ENCODE measurements around the gene ZNF532. TPM values are rescaled to one million over a fixed set of nuclear protein-coding genes. Genes with fewer than 3 reads are reported as not detected.
"Not testable (repeated sequence)": the region's sequence is repeated elsewhere in the genome, so short reads cannot be mapped to it uniquely, and the experiment has no call there.

Gene ZNF532, protein sequence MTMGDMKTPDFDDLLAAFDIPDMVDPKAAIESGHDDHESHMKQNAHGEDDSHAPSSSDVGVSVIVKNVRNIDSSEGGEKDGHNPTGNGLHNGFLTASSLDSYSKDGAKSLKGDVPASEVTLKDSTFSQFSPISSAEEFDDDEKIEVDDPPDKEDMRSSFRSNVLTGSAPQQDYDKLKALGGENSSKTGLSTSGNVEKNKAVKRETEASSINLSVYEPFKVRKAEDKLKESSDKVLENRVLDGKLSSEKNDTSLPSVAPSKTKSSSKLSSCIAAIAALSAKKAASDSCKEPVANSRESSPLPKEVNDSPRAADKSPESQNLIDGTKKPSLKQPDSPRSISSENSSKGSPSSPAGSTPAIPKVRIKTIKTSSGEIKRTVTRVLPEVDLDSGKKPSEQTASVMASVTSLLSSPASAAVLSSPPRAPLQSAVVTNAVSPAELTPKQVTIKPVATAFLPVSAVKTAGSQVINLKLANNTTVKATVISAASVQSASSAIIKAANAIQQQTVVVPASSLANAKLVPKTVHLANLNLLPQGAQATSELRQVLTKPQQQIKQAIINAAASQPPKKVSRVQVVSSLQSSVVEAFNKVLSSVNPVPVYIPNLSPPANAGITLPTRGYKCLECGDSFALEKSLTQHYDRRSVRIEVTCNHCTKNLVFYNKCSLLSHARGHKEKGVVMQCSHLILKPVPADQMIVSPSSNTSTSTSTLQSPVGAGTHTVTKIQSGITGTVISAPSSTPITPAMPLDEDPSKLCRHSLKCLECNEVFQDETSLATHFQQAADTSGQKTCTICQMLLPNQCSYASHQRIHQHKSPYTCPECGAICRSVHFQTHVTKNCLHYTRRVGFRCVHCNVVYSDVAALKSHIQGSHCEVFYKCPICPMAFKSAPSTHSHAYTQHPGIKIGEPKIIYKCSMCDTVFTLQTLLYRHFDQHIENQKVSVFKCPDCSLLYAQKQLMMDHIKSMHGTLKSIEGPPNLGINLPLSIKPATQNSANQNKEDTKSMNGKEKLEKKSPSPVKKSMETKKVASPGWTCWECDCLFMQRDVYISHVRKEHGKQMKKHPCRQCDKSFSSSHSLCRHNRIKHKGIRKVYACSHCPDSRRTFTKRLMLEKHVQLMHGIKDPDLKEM (N-terminal part only)
- 0.71 and 1.5 TPM in 2 replicates for total RNA-seq

- DNase-seq (ENCODE audit: low spot score): no peak
- peaks cover 67% of the 10 kb centered on the region for H3K27me3 Mint-ChIP-seq (ENCODE audit: insufficient read depth)
- peak within 1 kb of the TSS; percentile 15 for H3K4me3 Mint-ChIP-seq
- intact Hi-C loops (cut with micrococcal nuclease): no loop called here
- H3K36me3 Mint-ChIP-seq (ENCODE audit: low read depth): no peaks in the 10 kb centered on the region
- H3K4me1 Mint-ChIP-seq (ENCODE audit: low read depth): no peaks in the 10 kb centered on the region
- H3K9me3 Mint-ChIP-seq: no peaks in the 10 kb centered on the region
- H3K27ac Mint-ChIP-seq: no peak within 1 kb of the TSS
These were observed at the start of gene ZNF532 for GRCh38 chr18:58864146-58865032. Gene ZNF532, plus strand, starts transcription at chr18:58864877. CDS start in a region left out here.

DNA sequence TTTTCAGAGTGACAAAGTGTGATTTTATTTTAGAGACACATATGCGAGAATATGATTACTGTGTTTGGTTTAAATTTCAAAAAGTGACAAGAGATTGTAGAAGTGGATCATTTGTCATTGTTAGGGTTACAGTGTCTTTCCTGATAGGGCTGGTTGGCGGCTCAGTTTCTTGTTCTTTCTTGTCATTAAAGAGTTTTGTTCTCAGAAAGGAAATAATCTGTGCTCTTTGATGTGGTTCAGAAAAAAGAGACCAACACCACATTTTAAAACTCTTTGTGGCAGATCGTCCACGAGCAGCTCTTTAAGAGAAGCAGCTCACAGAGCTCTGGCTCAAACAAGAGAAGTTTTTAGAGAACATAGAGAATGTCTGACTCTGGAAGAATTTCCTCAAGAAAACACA lies 45.6 kb upstream of the ZNF532 start:
- Mint-ChIP-seq H3K4me3 (no peak overlapping the region), H3K9me3 (no peaks in the 10 kb centered on the region), H3K36me3 (ENCODE audit: low read depth) (no peaks in the 10 kb centered on the region), H3K27ac (no peak overlapping the region), H3K4me1 (ENCODE audit: low read depth) (peaks cover 8% of the 10 kb centered on the region), H3K27me3 (ENCODE audit: insufficient read depth) (peaks cover 43% of the 10 kb centered on the region)
- peak; percentile 1 for DNase-seq (ENCODE audit: low spot score)
- intact Hi-C loops (cut with micrococcal nuclease): no loop called here

GRCh38 chr18:58820251-58820650 lies 44.4 kb upstream of the ZNF532 start:
- Mint-ChIP-seq H3K4me1 (ENCODE audit: low read depth) (peaks cover 8% of the 10 kb centered on the region), H3K27ac (no peak overlapping the region), H3K27me3 (ENCODE audit: insufficient read depth) (peaks cover 38% of the 10 kb centered on the region), H3K9me3 (no peaks in the 10 kb centered on the region), H3K36me3 (ENCODE audit: low read depth) (no peaks in the 10 kb centered on the region), H3K4me3 (no peak overlapping the region)
- intact Hi-C loops (cut with micrococcal nuclease): no loop called here
- DNase-seq (ENCODE audit: low spot score): no peak

DNA sequence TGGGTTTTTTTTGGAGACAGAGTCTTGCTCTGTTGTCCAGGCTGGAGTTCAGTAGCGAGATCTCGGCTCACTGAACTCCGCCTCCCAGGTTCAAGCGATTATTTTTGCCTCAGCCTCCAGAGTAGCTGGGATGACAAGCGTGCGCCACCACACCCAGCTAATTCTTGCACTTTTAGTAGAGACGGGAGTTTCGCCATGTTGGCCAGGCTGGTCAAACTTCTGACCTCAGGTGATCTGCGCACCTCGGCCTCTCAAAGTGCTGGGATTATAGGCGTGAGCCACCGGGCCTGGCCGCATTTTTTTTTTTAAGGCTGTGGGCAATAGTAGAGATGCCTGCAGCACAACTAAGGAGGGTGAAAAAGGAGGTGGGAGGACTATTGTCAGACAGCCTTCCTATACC lies 41.7 kb upstream of the ZNF532 start:
- no peak for DNase-seq (ENCODE audit: low spot score)
- Mint-ChIP-seq H3K27ac (no peak overlapping the region), H3K36me3 (ENCODE audit: low read depth) (no peaks in the 10 kb centered on the region), H3K27me3 (ENCODE audit: insufficient read depth) (peaks cover 27% of the 10 kb centered on the region), H3K4me3 (no peak overlapping the region), H3K4me1 (ENCODE audit: low read depth) (peaks cover 8% of the 10 kb centered on the region), H3K9me3 (no peaks in the 10 kb centered on the region)
- intact Hi-C loops (cut with micrococcal nuclease): no loop called here

- H3K9me3 Mint-ChIP-seq: no peaks in the 10 kb centered on the region
- DNase-seq (ENCODE audit: low spot score): no peak
- intact Hi-C loops (cut with micrococcal nuclease): no loop called here
- H3K4me3 Mint-ChIP-seq: no peak overlapping the region
- peaks cover 27% of the 10 kb centered on the region for H3K27me3 Mint-ChIP-seq (ENCODE audit: insufficient read depth)
- H3K4me1 Mint-ChIP-seq (ENCODE audit: low read depth): peaks cover 8% of the 10 kb centered on the region
- H3K36me3 Mint-ChIP-seq (ENCODE audit: low read depth): no peaks in the 10 kb centered on the region
- H3K27ac Mint-ChIP-seq: no peak overlapping the region
These were observed 41.3 kb upstream of the ZNF532 start for GRCh38 chr18:58823412-58823811.

GRCh38 chr18:58826926-58827325 lies 37.8 kb upstream of the ZNF532 start:
- H3K27ac Mint-ChIP-seq; H3K9me3 Mint-ChIP-seq; H3K4me3 Mint-ChIP-seq; H3K4me1 Mint-ChIP-seq (ENCODE audit: low read depth); DNase-seq (ENCODE audit: low spot score); intact Hi-C loops (cut with micrococcal nuclease); H3K36me3 Mint-ChIP-seq (ENCODE audit: low read depth): not testable (repeated sequence)
- peaks cover 16% of the 10 kb centered on the region for H3K27me3 Mint-ChIP-seq (ENCODE audit: insufficient read depth)

DNA sequence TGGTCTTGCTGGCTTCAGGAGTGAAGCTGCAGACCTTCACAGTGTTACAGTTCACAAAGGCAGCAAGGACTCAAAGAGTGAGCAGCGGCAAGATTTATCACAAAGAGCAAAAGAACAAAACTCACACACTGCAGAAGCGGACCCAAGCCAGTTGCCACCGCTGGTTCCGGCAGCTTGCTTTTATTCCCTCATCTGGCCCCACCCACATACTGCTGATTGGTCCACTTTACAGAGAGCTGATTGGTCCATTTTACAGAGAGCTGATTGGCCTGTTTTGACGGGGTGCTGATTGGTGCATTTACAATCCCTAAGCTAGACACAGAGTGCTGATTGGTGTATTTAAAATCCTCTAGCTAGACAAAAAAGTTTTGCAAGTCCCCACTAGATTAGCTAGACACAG lies 37.2 kb upstream of the ZNF532 start:
- Mint-ChIP-seq H3K9me3 (no peaks in the 10 kb centered on the region), H3K27ac (no peak overlapping the region), H3K36me3 (ENCODE audit: low read depth) (no peaks in the 10 kb centered on the region), H3K27me3 (ENCODE audit: insufficient read depth) (peaks cover 17% of the 10 kb centered on the region), H3K4me3 (no peak overlapping the region), H3K4me1 (ENCODE audit: low read depth) (no peaks in the 10 kb centered on the region)
- intact Hi-C loops (cut with micrococcal nuclease): no loop called here
- DNase-seq (ENCODE audit: low spot score): no peak

GRCh38 chr18:58827886-58828285 lies 36.8 kb upstream of the ZNF532 start:
- H3K27me3 Mint-ChIP-seq (ENCODE audit: insufficient read depth): peaks cover 14% of the 10 kb centered on the region
- intact Hi-C loops (cut with micrococcal nuclease): no loop called here
- H3K4me1 Mint-ChIP-seq (ENCODE audit: low read depth): no peaks in the 10 kb centered on the region
- no peak for DNase-seq (ENCODE audit: low spot score)
- no peak overlapping the region for H3K27ac Mint-ChIP-seq
- H3K36me3 Mint-ChIP-seq (ENCODE audit: low read depth): no peaks in the 10 kb centered on the region
- H3K9me3 Mint-ChIP-seq: no peaks in the 10 kb centered on the region
- H3K4me3 Mint-ChIP-seq: no peak overlapping the region

- no peaks in the 10 kb centered on the region for H3K36me3 Mint-ChIP-seq (ENCODE audit: low read depth)
- H3K27me3 Mint-ChIP-seq (ENCODE audit: insufficient read depth): peaks cover 11% of the 10 kb centered on the region
- no peak overlapping the region for H3K27ac Mint-ChIP-seq
- H3K9me3 Mint-ChIP-seq: no peaks in the 10 kb centered on the region
- intact Hi-C loops (cut with micrococcal nuclease): no loop called here
- no peak overlapping the region for H3K4me3 Mint-ChIP-seq
- no peaks in the 10 kb centered on the region for H3K4me1 Mint-ChIP-seq (ENCODE audit: low read depth)
- DNase-seq (ENCODE audit: low spot score): no peak
These were observed 36.1 kb upstream of the ZNF532 start for GRCh38 chr18:58828399-58829121.

DNA sequence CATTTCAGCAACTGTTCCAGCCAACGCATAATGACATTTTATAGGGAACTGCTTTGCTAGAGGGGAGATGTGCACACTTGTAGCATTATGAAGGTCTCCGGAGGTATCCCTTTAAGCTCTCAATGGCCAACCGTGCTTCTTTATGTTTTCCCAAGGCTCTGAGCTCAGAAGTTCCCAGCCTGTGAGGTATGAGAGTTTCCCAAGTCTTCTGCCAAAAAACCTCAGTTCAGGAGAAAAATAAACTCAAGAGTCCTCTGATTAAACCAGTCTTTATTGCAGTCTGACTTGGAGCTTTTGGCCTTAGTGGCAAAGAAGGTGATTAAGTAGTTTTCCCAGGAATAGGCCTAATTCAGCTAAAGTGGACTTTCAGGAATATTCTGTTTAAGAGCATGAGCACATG lies 35.4 kb upstream of the ZNF532 start:
- DNase-seq (ENCODE audit: low spot score): no peak
- intact Hi-C loops (cut with micrococcal nuclease): no loop called here

DNA sequence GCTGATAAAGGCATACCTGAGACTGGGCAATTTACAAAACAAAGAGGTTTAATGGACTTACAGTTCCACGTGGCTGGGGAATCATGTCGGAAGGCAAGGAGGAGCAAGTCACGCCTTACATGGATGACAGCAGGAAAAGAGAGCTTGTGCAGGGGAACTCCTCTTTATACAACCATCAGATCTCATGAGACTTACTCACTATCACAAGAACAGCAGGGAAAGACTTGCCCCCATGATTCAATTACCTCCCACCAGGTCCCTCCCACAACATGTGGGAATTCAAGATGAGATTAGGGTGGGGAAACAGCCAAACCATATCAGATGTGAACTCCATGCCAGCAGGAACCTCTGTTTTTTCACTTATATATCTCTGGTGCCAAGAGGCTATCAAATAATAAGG lies 34.8 kb upstream of the ZNF532 start:
- H3K36me3 Mint-ChIP-seq (ENCODE audit: low read depth); intact Hi-C loops (cut with micrococcal nuclease); H3K4me3 Mint-ChIP-seq: not testable (repeated sequence)

More for the DNA sequence above, 35.4 kb upstream of the ZNF532 start:
- H3K4me3 Mint-ChIP-seq: no peak overlapping the region
- H3K4me1 Mint-ChIP-seq (ENCODE audit: low read depth): no peaks in the 10 kb centered on the region
- H3K27ac Mint-ChIP-seq: no peak overlapping the region
- peaks cover 11% of the 10 kb centered on the region for H3K27me3 Mint-ChIP-seq (ENCODE audit: insufficient read depth)
- no peaks in the 10 kb centered on the region for H3K9me3 Mint-ChIP-seq
- no peaks in the 10 kb centered on the region for H3K36me3 Mint-ChIP-seq (ENCODE audit: low read depth)

DNA sequence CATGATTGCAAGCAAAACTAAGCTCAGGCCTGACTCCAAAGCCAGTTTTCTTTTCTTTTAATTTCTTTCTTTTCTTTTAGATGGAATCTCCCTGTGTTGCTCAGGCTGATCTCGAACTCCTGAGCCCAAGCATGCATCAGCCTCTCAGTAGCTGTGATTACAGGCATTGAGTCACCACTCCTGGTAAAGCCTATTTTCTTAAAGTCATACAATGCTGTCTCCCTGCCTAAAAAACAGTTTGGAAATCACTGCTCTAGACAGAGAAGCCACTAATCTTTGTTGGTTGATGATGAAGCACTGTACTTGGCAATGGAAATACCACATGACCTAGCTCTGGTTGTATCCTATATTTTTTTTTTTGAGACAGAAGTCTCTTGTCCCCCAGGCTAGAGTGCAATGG lies 33.1 kb upstream of the ZNF532 start:
- H3K4me1 Mint-ChIP-seq (ENCODE audit: low read depth): no peaks in the 10 kb centered on the region
- H3K9me3 Mint-ChIP-seq: no peaks in the 10 kb centered on the region
- H3K4me3 Mint-ChIP-seq: no peak overlapping the region
- H3K27me3 Mint-ChIP-seq (ENCODE audit: insufficient read depth): peaks cover 12% of the 10 kb centered on the region
- H3K27ac Mint-ChIP-seq: no peak overlapping the region
- no peak for DNase-seq (ENCODE audit: low spot score)
- H3K36me3 Mint-ChIP-seq (ENCODE audit: low read depth): no peaks in the 10 kb centered on the region
- intact Hi-C loops (cut with micrococcal nuclease): no loop called here

More for the DNA sequence above, 34.8 kb upstream of the ZNF532 start:
- peaks cover 11% of the 10 kb centered on the region for H3K27me3 Mint-ChIP-seq (ENCODE audit: insufficient read depth)
- not testable (repeated sequence) for H3K9me3 Mint-ChIP-seq; H3K27ac Mint-ChIP-seq; DNase-seq (ENCODE audit: low spot score); H3K4me1 Mint-ChIP-seq (ENCODE audit: low read depth)
